ENCODE results near the gene FANCD2. TPM values are rescaled to one million over a fixed set of nuclear protein-coding genes. Genes with fewer than 3 reads are reported as not detected.

The FANCD2 gene
- total and polyA plus RNA-seq, 12 donors: 0.48 to 14.5 (median 2.5) TPM

GRCh38 chr3:10137178-10137577 lies 110.9 kb downstream of the FANCD2 start:
- TF ChIP-seq POLR2A (IDR thresholded peaks at IDR 0.05): no peak
- no peak for TF ChIP-seq CTCF (IDR thresholded peaks at IDR 0.05)
- H3K27me3 ChIP-seq: no peaks in the 10 kb centered on the region
- intact Hi-C loops (cut with DNase I): no loop called here
- no peaks in the 10 kb centered on the region for H3K9me3 ChIP-seq (replicated peaks in 1 of 3)
- H3K4me3 ChIP-seq: no peak overlapping the region
- no peaks in the 10 kb centered on the region for H3K36me3 ChIP-seq (replicated peaks in 1 of 2)
- no peak overlapping the region for H3K27ac ChIP-seq
- WGBS, 4 donors: 81 to 93% (median 90%) methylated on average over 4 of the region's 4 CpGs
- no peak for DNase-seq
- no peaks in the 10 kb centered on the region for H3K4me1 ChIP-seq (replicated peaks in 1 of 2)

DNA sequence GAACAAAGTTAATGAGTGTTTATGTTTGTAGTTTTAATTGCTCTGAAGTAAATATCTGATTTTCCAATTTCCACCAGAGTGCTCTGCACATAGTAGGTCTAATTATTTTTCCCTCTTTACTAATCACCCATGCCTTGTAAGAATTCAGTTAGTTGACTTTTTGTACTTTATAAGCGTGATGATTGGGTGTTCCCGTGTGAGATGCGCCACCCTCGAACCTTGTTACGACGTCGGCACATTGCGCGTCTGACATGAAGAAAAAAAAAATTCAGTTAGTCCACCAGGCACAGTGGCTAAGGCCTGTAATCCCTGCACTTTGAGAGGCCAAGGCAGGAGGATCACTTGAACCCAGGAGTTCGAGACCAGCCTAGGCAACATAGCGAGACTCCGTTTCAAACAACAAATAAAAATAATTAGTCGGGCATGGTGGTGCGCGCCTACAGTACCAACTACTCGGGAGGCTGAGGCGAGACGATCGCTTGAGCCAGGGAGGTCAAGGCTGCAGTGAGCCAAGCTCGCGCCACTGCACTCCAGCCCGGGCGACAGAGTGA lies 114.8 kb downstream of the FANCD2 start:
- DNase-seq: peak in 1 of 7 donors; percentile 7
- H3K36me3 ChIP-seq (replicated peaks in 1 of 2): no peaks in the 10 kb centered on the region
- peak overlapping the region in 2 of 5 donors; percentile 94 to 96 for H3K27ac ChIP-seq
- no peaks in the 10 kb centered on the region for H3K27me3 ChIP-seq
- no peaks in the 10 kb centered on the region for H3K9me3 ChIP-seq (replicated peaks in 1 of 3)
- peak in 1 of 6 experiments; percentile 12 for TF ChIP-seq CTCF (IDR thresholded peaks at IDR 0.05)
- TF ChIP-seq POLR2A (IDR thresholded peaks at IDR 0.05): no peak
- 69 to 77% (median 73%) methylated on average over 23 of the region's 23 CpGs for WGBS, 4 donors
- H3K4me3 ChIP-seq: peak overlapping the region in 1 of 4 donors; percentile 79
- peaks cover 18 to 28% of the 10 kb centered on the region in 2 donors for H3K4me1 ChIP-seq (replicated peaks in 1 of 2)
- intact Hi-C loops (cut with DNase I): loop anchor here in 1 of 2 donors (10.0 kb wide), 1 partner anchor 296 kb away; the partner anchor contains the start of gene RPUSD3

DNA sequence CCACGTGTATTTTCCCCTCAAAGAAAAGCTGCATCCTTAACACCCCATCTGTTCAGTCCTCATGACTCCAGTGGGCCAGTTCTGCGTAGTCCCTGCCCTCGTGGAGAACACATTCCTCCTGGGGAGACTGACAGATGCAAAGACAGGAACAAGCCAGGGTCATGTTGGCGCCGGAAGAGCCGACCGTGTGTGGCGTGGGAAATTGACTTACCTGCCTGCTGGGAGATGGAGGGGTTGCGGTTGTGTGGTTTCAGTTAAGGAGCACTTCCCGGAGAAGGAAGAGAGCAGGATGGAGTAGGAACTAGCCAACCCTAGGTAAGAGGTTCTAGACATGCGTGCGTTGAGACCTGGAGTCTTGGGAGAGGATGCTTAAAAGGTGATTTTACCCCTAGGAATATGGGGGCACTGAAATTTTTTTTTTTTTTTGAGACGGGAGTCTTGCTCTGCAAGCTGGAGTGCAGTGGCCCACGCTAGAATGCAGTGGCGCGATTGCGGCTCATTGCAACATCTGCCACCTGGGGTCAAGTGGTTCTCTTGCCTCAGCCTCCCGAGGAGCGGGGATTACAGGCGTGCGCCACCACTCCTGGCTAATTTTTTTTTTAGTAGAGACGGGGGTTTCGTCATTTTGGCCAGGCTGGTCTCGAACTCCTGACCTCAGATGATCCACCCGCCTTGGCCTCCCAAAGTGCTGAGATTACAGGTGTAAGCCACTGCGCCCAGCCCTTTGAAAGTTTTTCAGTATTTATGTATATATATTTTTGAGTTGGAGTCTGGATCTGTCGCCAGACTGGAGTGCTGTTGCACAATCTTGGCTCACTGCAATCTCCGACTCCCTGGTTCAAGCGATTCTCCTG lies 116.7 kb downstream of the FANCD2 start:
- TF ChIP-seq POLR2A (IDR thresholded peaks at IDR 0.05): no peak
- no peak for TF ChIP-seq CTCF (IDR thresholded peaks at IDR 0.05)
- H3K4me1 ChIP-seq (replicated peaks in 1 of 2): peaks cover 18 to 28% of the 10 kb centered on the region in 2 donors
- 66 to 78% (median 74%) methylated on average over 22 to 29 of the region's 29 CpGs for WGBS, 4 donors
- no peaks in the 10 kb centered on the region for H3K9me3 ChIP-seq (replicated peaks in 1 of 3)
- H3K27ac ChIP-seq: peak overlapping the region in 3 of 5 donors; percentile 72 to 96 (median 94)
- H3K4me3 ChIP-seq: peak overlapping the region in 2 of 4 donors; percentile 39 to 79
- H3K27me3 ChIP-seq: no peaks in the 10 kb centered on the region
- no peaks in the 10 kb centered on the region for H3K36me3 ChIP-seq (replicated peaks in 1 of 2)
- intact Hi-C loops (cut with DNase I): loop anchor here in 1 of 2 donors (10.0 kb wide), 1 partner anchor 298 kb away; the partner anchor contains the start of gene RPUSD3
- DNase-seq: peak in 5 of 7 donors; percentile 11 to 53 (median 27)

DNA sequence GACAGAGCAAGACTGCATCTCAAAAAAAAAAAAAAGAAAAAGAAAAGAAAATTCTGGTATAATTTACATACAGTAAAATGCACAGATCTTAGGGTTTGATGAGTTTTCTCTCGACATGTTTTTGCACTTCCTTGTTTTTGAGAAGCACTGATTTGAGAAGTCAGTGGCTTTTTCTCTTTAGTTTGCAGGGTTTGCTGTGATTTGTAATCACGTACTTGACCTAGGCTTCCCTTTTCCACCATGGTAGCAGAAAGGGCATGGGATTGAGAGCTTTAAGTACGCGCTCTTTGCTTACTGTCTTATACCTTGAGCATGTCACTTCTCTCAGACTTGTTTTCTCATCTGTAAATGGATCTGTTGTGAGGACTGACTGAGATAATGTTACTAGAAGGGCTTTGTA lies 119.4 kb downstream of the FANCD2 start:
- WGBS, 4 donors: 75 to 83% (median 79%) methylated on average over 4 of the region's 4 CpGs
- peaks cover 0 to 21% of the 10 kb centered on the region in 2 donors for H3K36me3 ChIP-seq (replicated peaks in 1 of 2)
- no peak overlapping the region for H3K27ac ChIP-seq
- no peak overlapping the region for H3K4me3 ChIP-seq
- no peaks in the 10 kb centered on the region for H3K9me3 ChIP-seq (replicated peaks in 1 of 3)
- no peak for TF ChIP-seq CTCF (IDR thresholded peaks at IDR 0.05)
- TF ChIP-seq POLR2A (IDR thresholded peaks at IDR 0.05): no peak
- DNase-seq: no peak
- intact Hi-C loops (cut with DNase I): loop anchor here in 1 of 2 donors (10.0 kb wide), 1 partner anchor 301 kb away; the partner anchor contains the start of gene RPUSD3
- peaks cover 18 to 28% of the 10 kb centered on the region in 2 donors for H3K4me1 ChIP-seq (replicated peaks in 1 of 2)
- no peaks in the 10 kb centered on the region for H3K27me3 ChIP-seq
